Adipose tissue (tissue), 3 donors: ENCODE data around the gene SLC19A3. TPM values are rescaled to one million over a fixed set of nuclear protein-coding genes. Genes with fewer than 3 reads are reported as not detected.
"Not testable (repeated sequence)": the region's sequence is repeated elsewhere in the genome, so short reads cannot be mapped to it uniquely, and the experiment has no call there.

Experiments
- H3K27ac ChIP-seq: one replicate; pipeline ENCODE4 v1.5.1; 2013; ENCODE audit warnings: low read depth, low read length
- WGBS, 3 donors: extraction: QIAGEN DNeasy Blood & Tissue Kit; methylation state at CpG; one replicate each; pipeline ENCODE4 v1.1.7; 2013; 5-methylcytosine and 5-hydroxymethylcytosine counted together
- polyA plus RNA-seq, 3 donors: library from polyadenylated mRNA; stranded (reverse); fragments of 200-250 nt; gene quantifications; one replicate each; pipeline ENCODE4 v1.2.3, GENCODE V29; 2013
- donor health status: healthy with polysubstance abuse.
- donor health status: Bipolar disorder and iron deficiency.
- donor health status: healthy.

Gene SLC19A3
- polyA plus RNA-seq, result 100 to 1,000 TPM in 1 of 3 donors, 10 to 100 TPM in 1, 1 to 10 TPM in 1; 2.1 to 114 (median 76.7) TPM

DNA sequence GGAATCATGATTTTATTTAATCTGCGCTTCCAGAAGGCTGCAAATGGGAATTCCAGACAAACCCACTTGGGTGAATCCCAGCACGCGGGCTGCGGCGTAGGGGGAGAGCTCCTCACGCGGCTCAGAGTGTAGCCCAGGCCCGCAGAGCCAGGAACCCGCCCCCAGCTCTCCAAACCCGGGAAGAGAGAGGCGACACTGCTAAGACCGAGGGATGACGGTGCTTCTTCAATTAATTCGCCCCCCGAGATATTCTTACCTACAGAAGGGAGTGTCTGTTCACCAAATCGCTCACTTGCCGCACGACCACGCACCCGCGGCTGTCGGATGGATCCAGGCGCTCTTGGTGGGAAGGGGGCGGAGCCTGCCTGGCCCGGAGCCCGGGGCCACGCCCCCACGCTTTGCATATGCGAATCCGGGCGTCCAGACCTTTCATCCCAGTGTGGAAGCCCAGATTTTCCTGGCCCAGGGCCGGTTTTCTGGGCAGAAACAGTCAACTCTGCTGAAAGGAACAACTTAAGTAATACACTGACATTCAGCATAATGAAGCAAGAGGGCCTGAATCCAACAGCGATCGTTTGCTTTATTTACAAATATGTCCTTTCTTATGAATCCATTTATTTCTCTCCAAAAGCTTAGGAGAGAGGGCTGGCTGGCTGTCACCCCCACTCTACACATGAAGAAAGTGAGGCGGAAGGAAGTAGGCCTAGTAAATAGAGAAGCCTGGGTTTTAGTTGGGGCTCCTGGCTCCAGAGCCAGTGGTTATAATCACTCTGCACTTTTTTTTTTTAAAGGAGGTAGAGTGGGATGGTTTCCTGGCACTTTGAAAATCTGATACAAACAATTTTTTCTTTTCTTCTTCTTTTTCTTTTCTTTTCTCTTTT is at the start of gene SLC19A3:
SLC19A3 (minus strand) TSS at position 342 of the 881 bp plus-strand sequence. CDS start 15,710 bp downstream, outside the sequence.
- WGBS, 3 donors, result 3 to 7% (median 4%) methylated on average over 35 of the region's 35 CpGs
- peak within 1 kb of the TSS; percentile 31 for H3K27ac ChIP-seq

DNA sequence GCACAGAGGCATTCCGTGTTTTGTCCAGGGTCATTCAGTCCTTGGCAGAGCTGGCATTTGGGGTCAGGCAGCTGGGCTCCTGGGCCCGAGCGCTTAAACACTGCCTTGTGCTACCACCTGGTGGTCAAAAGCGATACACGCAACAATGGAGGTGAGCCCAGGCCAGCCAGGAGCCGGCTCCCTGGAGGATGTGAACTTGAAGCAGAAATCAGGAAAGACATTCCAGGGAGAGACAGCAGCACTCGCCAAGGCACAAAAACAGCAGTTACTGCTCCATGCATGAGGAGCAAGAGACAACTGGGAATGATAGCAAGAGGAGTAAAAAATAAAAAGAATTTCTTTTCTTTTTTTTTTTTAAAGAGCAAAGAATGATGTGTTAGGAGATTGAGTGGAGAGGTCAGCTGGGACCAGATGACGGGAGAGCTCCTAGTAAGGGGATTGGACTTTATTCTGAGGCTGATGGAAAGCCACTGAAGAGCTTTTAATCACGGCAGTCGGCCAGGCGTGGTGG is 48.6 kb upstream of the SLC19A3 start:
- 19 to 27% (median 22%) methylated on average over 11 of the region's 11 CpGs for WGBS, 3 donors
- H3K27ac ChIP-seq, result no peak overlapping the region

DNA sequence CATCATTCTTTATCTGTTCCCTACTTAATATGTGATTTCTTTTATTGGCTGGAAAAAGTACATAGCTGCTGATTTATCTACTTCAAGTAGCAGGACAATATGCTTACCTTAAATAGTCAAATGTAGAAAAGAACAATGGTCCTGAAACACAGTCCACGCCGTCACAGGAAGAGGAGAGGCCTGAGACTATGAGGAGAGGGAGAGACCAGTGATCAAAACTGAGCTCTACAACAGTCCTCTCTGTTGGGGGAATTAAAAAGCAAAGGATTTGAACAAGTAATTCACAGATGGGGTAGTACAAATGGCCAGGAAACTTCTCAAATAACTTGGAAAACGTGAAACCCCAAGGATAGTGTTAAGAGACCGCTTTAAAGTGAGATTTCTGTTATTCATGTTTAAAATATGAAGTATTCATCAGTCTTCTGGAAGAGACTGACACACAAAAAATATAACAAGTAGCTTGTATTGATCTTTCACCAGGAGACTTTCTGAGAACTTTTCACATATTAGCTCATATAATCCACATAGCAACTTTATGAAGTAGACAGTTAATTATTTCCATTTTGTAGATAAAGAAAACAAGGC is 48.1 kb upstream of the SLC19A3 start:
- H3K27ac ChIP-seq, result no peak overlapping the region
- WGBS, 3 donors, result 34 to 67% (median 55%) methylated on average over 4 of the region's 4 CpGs

DNA sequence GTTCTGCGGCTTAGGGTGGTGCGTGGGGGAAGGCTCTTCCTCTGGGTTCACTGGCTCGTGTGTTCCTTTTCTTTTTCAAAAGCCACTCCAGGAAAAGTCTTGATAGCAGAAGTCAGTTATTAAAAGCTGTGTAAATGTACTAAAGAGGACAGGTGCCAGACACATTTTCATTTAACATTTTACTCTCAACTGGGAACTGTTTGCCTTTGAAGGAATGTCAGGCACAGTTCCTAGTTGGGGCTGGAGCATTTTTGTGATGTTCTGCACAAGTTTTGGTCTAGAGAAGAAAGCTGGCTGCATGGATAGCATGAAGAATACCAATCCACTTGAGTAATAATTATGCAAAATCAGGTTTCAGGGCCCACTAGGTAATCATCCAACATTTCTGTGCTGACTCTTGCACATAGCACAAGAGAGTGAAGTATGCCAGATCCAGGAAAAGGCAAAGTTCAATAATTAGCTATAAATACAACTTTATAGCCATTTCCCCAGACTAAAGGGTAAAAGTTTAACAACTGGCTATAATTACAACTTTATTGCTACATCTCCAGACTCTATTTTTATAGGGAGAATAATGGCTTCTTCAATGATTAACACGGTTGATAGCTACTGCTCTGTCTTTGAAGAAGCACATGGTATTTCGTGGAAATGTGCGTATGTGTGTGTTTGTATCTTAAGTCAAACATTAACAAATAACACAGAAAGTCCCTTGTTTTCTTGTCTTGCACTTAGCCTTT is 44.1 kb upstream of the SLC19A3 start:
- no peak overlapping the region for H3K27ac ChIP-seq
- WGBS, 3 donors, result 44 to 73% (median 58%) methylated on average over 6 of the region's 6 CpGs

DNA sequence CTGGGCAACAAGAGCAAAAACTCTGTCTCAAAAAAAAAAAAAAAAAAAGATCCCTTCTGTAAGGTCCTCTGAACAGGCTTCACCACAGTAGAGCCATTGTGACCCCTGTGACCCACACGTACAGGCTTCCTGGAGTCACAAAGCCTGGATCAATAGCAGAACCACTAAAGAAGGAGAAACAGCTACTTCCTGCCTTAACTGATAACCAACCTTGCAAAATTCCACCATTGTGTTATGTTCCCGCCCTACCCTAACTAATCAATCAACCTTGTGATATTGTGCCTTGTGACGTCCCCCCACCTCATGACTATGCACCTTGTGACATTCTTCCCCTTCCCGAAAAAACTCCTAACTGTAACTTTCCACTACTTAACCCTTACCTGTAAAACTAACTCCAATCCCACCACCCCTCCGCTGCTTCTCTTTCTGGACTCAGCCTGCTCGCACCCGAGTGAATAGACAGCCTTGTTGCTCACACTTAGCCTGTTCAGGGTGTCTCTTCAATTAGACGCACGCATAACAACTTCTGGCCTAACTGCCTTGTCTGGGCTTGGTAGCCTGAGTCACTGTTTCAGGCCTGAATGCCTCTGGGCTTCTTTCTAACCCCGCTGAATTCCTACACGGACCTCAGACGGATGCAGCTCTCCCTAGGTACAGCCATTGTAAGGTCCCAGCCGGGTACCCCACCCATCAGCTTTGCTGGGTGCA is 41.7 kb upstream of the SLC19A3 start:
- no peak overlapping the region for H3K27ac ChIP-seq
- WGBS, 3 donors, result 57 to 74% (median 69%) methylated on average over 13 of the region's 13 CpGs

DNA sequence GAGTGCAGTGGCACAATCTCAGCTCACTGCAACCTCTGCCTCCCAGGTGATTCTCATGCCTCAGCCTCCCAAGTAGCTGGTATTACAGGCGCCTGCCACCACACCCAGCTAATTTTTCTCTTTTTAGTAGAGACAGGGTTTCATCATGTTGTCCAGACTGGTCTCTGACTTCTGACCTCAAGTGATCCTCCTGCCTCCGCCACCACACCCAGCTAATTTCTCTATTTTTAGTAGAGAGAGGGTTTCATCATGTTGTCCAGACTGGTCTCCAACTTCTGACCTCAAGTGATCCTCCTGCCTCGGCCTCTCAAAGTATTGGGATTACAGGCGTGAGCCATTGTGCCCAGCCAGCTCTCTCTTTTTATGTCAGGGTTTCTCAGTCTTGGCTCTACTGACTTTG is 38.4 kb upstream of the SLC19A3 start:
- H3K27ac ChIP-seq, result not testable (repeated sequence)
- 64 to 76% (median 65%) methylated on average over 4 of the region's 4 CpGs for WGBS, 3 donors

DNA sequence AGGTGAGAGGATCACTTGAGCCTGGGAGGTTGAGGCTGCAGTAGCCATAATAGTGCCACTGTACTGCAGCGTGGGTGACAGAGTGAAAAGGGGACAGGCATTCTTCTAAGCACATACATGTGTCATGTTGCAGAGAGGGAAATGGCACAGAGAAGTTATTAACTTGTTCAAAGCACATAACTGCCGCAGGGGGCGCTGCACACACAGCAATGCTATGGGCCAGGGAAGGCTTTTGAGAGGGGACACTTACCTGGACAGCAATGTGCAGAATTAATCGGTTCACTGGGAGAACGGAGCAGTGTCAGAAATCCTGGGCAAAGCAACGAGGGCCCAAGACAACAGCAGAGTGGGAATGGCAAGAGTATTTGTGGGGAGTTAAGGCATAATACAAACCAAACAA is 30.3 kb upstream of the SLC19A3 start:
- whole genome bisulfite sequencing, 3 donors, result 61 to 74% (median 69%) methylated on average over 6 of the region's 6 CpGs
- no peak overlapping the region for H3K27ac ChIP-seq

DNA sequence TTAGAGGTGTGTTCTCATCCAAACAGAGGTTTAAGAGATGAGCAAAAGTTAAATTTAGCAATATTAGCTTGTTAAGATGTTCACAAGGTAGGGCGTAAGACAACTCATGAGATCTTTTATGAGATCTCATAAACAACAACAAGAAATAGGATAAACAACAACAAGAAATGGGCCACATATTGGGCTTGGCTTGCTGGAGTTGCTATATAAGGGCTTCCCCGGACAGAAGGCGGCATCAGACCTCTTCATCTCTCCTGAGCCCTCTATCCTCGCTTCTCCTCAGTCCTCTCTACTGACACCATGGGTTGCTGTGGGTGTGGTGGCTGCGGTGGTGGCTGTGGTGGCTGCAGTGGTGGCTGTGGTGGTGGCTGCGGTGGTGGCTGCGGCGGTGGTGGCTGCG is 27.8 kb upstream of the SLC19A3 start, which contains the start of gene SCYGR8:
SCYGR8 (plus strand) TSS at position 301 of the 400 bp plus-strand sequence; CDS start at position 301, 0 bp downstream.
- 87 to 95% (median 89%) methylated on average over 5 to 6 of the region's 9 CpGs for WGBS, 3 donors

DNA sequence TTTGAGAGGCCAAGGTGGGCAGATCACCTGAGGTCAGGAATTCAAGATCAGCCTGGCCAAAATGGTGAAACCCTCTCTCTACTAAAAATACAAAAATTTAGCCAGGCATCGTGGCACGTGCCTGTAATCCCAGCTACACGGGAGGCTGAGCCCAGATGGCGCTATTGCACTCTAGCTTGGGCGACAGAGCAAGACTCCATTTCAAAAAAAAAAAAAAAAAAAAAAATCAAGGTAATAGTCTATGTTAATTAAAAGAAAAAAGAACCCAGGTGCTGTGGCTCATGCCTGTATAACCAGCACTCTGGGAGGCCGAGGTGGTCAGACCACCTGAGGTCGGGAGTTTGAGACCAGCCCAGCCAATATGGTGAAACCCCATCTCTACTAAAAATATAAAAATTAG is 22.9 kb upstream of the SLC19A3 start:
- 65 to 80% (median 78%) methylated on average over 7 of the region's 7 CpGs for WGBS, 3 donors
- not testable (repeated sequence) for H3K27ac ChIP-seq

More for the DNA sequence above, 27.8 kb upstream of the SLC19A3 start, which contains the start of gene SCYGR8:
- H3K27ac ChIP-seq, result no peak within 1 kb of the TSS

DNA sequence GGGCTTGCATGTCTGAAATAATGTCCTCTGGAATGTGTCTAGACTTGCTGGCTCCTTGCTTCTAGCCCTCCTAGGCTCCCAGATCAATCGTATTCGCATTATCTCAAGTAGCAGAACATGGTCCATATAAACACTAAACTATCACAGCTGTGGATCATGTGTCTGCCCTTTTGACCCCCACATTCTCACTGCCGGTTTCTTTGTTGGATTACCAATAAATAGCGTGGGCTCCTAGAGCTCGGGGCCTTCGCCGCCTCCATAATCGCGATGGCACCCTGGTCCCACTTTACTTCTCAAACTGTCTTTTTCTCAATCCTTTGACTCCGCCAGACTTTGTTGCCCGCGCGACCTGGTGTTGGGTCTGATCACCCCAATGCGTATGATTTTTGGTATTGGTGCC is 21.5 kb upstream of the SLC19A3 start:
- WGBS, 3 donors, result 67 to 78% (median 74%) methylated on average over 14 of the region's 14 CpGs
- H3K27ac ChIP-seq, result no peak overlapping the region

DNA sequence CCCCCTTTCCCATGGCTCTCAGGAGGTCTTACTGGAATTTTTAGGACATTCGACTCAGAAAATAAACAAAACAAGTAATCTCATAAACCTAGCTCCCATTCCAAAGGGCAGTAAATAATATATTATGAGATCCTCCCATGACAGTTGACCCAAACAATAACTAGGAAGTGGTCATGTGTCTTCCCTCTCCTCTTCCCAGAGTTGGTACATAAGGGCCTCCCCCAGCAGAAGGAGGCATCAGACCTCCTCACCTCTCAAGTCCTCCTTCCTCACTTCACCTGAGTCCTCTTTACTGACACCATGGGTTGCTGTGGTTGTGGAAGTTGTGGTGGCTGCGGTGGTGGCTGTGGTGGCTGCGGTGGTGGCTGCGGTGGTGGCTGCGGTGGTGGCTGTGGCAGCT is 10.2 kb upstream of the SLC19A3 start, which contains the start of gene SCYGR7:
SCYGR7 (plus strand) TSS at position 301 of the 400 bp plus-strand sequence; CDS start at position 301, 0 bp downstream.
- WGBS, 3 donors, result 82 to 91% (median 88%) methylated on average over 4 to 5 of the region's 5 CpGs
- no peak within 1 kb of the TSS for H3K27ac ChIP-seq

DNA sequence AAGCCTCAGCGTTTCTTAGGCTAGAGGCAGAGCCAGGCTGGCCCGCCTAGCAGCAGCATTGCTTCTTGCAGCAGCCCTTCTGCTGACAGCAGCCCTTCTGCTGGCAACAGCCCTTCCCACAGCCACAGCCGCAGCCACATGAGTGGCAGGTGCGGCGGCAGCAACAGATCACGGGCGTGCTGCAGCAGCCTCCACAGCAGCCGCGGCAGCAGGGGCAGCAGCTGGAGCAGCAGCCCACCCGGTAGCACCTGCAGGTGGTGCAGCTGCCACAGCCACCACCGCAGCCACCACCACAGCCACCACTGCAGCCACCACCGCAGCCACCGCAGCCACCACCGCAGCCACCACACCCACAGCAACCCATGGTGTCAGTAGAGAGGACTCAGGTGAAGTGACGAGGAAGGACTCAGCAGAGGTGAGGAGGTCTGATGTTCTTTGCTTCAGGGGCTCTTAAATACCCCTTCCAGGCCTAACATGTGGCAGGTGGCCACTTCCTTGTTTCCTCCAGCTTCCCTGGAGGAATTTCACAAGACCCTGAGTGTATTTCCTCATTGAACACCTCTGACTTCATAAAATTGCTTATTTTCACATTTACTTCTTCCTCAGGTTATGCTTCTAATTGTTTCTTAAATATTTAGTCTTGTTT is 6.7 kb upstream of the SLC19A3 start, which contains the start of gene SCYGR6:
SCYGR6 (minus strand) TSS at position 364 of the 646 bp plus-strand sequence; CDS start at position 364, 0 bp downstream.
- 83 to 94% (median 90%) methylated on average over 13 to 15 of the region's 15 CpGs for WGBS, 3 donors
- H3K27ac ChIP-seq, result no peak within 1 kb of the TSS

DNA sequence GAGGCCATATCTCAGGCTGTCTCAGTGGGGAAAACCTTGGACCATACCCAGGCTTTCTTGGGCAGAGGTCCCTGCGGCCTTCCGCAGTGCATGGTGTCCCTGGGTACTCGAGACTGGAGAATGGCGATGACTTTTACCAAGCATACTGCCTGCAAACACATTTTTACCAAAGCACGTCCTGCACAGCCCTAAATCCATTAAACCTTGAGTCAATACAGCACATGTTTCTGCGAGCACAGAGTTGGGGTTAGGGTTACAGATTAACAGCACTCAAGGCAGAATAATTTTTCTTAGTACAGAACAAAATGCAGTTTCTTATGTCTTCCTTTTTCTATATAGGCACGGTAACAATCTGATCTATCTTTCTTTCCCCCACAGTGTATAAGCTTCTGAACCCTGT is 5.0 kb upstream of the SLC19A3 start:
- WGBS, 3 donors, result 44 to 83% (median 74%) methylated on average over 7 of the region's 7 CpGs

DNA sequence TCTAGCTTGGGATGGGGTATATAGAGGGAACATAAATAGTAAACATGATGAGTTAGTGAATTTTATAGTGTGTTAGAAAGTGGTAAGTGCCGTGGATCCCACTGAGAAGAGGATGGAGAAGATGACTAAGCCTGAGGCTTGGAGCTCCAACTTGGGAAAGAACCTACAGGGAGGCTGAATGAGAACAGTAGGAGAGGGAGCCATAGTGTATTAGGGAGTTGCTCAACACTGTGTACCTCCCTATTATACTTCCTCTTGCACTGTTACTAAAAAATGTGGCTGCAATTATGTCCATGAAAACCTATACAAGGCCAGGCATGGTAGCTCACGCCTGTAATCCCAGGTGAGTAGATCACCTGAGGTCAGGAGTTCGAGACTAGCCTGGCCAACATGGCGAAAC is 2.9 kb upstream of the SLC19A3 start:
- no peak overlapping the region for H3K27ac ChIP-seq
- 85 to 91% (median 88%) methylated on average over 4 of the region's 4 CpGs for WGBS, 3 donors

More for the DNA sequence above, 5.0 kb upstream of the SLC19A3 start:
- H3K27ac ChIP-seq, result not testable (repeated sequence)

DNA sequence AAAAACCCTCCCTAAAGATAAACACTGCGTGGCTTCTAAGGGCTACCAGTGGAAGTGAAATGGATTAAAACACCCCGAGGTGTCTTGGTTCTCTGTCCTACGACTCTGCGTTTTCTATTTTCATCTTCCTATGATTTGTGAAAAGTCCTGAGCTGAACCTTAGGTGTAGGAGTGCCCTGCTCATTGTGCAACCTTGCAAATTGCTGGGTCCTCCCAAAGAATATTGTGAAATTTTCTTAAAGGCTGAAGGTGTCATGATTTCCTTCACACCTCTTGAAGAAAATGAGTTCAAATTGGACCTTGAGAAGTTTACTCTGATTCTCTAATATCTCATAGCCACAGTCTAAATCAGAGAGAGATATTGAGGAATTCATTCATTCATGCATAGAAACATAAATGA is 1.8 kb upstream of the SLC19A3 start:
- H3K27ac ChIP-seq, result no peak overlapping the region
- 78 to 89% (median 88%) methylated on average over 4 of the region's 4 CpGs for WGBS, 3 donors

DNA sequence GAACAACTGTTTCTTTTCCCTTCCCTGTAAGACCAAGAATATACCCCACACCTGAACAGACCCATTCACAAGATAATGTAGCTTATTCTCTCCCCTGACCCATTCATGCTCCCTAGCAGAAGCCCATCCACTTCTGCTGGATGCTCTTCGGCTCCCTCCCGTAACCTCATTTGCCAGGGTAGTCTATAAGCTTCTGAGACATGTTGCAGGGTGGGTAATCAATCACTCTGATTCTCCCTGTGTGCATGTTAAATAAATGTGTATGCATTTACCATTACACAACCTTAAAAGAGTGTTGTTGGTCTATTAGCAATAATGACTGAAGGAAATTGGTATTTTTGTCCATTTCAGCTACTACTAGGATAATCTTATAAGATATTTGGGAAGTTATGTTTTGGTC is 1.3 kb downstream of the SLC19A3 start:
- WGBS, 3 donors, result 83 to 96% (median 88%) methylated on average over 2 of the region's 2 CpGs
- H3K27ac ChIP-seq, result no peak overlapping the region

DNA sequence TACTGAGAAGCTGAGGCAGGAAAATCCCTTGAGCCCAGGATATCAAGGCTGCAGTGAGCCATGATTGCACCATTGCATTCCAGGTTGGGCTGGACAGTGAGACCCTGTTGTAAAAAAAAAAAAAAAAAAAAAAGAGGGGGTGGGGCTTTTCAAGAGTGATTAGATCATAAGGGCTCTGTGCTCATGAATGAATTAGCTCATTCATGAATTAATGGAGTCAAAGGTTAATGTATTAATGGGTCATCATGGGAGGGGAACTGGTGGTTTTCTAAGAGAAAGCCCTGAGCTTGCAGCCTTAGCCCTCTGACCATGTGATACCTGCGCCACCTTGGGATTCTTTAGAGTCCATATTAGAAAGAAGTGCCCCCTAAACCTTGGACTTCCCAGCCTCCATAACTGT is 4.5 kb downstream of the SLC19A3 start:
- WGBS, 3 donors, result 48 to 98% (median 85%) methylated on average over 1 of the region's 1 CpG
- no peak overlapping the region for H3K27ac ChIP-seq
